Testis (tissue), 3 donors: Measurements from ENCODE around the gene ADAMTS6. TPM values are rescaled to one million over a fixed set of nuclear protein-coding genes. Genes with fewer than 3 reads are reported as not detected.

Experiments used
- DNase-seq: peaks from one replicate; pipeline ENCODE4 v3.0.0-alpha.2; 2019
- H3K27ac ChIP-seq, 2 donors: fragments of 200-600 bp; sonication (generic); one replicate each; pipeline ENCODE4 v1.5.1; 2019
- H3K27me3 ChIP-seq: fragments of 200-600 bp; sonication (generic); one replicate; pipeline ENCODE4 v1.5.1; 2019
- H3K36me3 ChIP-seq: fragments of 200-600 bp; sonication (generic); one replicate; pipeline ENCODE4 v1.5.1; 2017; ENCODE audit warnings: low read depth; ENCODE audit errors: missing control alignments
- H3K4me1 ChIP-seq: fragments of 200-600 bp; sonication (generic); one replicate; pipeline ENCODE4 v1.5.1; 2019
- H3K4me3 ChIP-seq, 2 donors: fragments of 200-600 bp; sonication (generic); one replicate each; pipeline ENCODE4 v1.5.1; 2017 to 2019
- H3K9me3 ChIP-seq: fragments of 200-600 bp; sonication (generic); one replicate; pipeline ENCODE4 v1.5.1; 2017
- CTCF ChIP-seq, 3 experiments: fragments of 450-650 bp in 2 of 3; fragments of 200-600 bp in 1 of 3; sonication (generic) in 1 of 3; IDR thresholded peaks; one replicate each; pipeline ENCODE4 v1.5.1; 2016 to 2019; ENCODE audit warnings: antibody characterized with exemption in 3 of 3, mild to moderate bottlenecking in 2 of 3, moderate library complexity in 1 of 3
- POLR2A ChIP-seq: fragments of 450-650 bp; IDR thresholded peaks from one replicate; pipeline ENCODE4 v1.6.1; 2017; ENCODE audit warnings: antibody characterized with exemption, mild to moderate bottlenecking, moderate library complexity
- WGBS, 2 donors: methylation state at CpG; one replicate each; pipeline ENCODE4 v1.1.5; 2018; 5-methylcytosine and 5-hydroxymethylcytosine counted together
- intact Hi-C: fragments of 100-400 bp; cut with DNase I; formaldehyde crosslinking; loops from one replicate; pipeline ENCODE4 v1.15.1; 2023; ENCODE audit warnings: low total_unique reads
- polyA plus RNA-seq: library from polyadenylated mRNA; stranded (reverse); fragments of 350-450 nt; fragmentation: Illumina TruSeq; extraction: RNeasy Lipid Tissue Mini Kit (QIAGEN cat#74804); gene quantifications from one replicate; pipeline ENCODE4 v1.2.3, GENCODE V29; 2014; ENCODE audit warnings: low read depth, low replicate concordance; ENCODE audit not compliant: insufficient read depth
- total RNA-seq, 2 donors: library from RNA; depleted of rRNA; stranded (reverse); fragments of >200 nt; gene quantifications; one replicate each; pipeline ENCODE4 v1.2.3, GENCODE V29; 2016

Gene ADAMTS6
- total and polyA plus RNA-seq, 3 donors from 2014 or later, result 4.1 to 43.1 (median 25.5) TPM

GRCh38 chr5:65262649-65263059 is 219.1 kb downstream of the ADAMTS6 start:
- intact Hi-C loops, result no loop called here
- no peak overlapping the region for H3K4me3 ChIP-seq
- peaks cover 8% of the 10 kb centered on the region for H3K4me1 ChIP-seq
- no peaks in the 10 kb centered on the region for H3K27me3 ChIP-seq
- DNase-seq, result peak; percentile 53
- 20 to 31% methylated on average over 6 of the region's 6 CpGs for WGBS, 2 donors
- no peaks in the 10 kb centered on the region for H3K36me3 ChIP-seq
- no peak overlapping the region for H3K27ac ChIP-seq
- TF ChIP-seq POLR2A (no peak), CTCF (IDR thresholded peaks at IDR 0.05) (no peak)
- H3K9me3 ChIP-seq, result no peaks in the 10 kb centered on the region

GRCh38 chr5:65262096-65262495 is 219.6 kb downstream of the ADAMTS6 start:
- 70 to 71% methylated on average over 3 of the region's 3 CpGs for WGBS, 2 donors
- Histone ChIP-seq H3K9me3 (no peaks in the 10 kb centered on the region), H3K27ac (no peak overlapping the region), H3K36me3 (no peaks in the 10 kb centered on the region), H3K27me3 (no peaks in the 10 kb centered on the region), H3K4me1 (peaks cover 8% of the 10 kb centered on the region), H3K4me3 (no peak overlapping the region)
- peak; percentile 21 for DNase-seq
- TF ChIP-seq CTCF (IDR thresholded peaks at IDR 0.05), result no peak
- no peak for TF ChIP-seq POLR2A
- intact Hi-C loops, result no loop called here

- no peak for DNase-seq
These were observed 220.2 kb downstream of the ADAMTS6 start for GRCh38 chr5:65261499-65261898.

GRCh38 chr5:65255294-65255693 is 226.4 kb downstream of the ADAMTS6 start:
- Histone ChIP-seq H3K27ac (no peak overlapping the region), H3K9me3 (no peaks in the 10 kb centered on the region), H3K36me3 (no peaks in the 10 kb centered on the region), H3K4me3 (no peak overlapping the region), H3K4me1 (no peaks in the 10 kb centered on the region), H3K27me3 (no peaks in the 10 kb centered on the region)
- no peak for DNase-seq
- WGBS, 2 donors, result 79 to 84% methylated on average over 3 of the region's 3 CpGs
- TF ChIP-seq CTCF (IDR thresholded peaks at IDR 0.05) (no peak), POLR2A (no peak)
- intact Hi-C loops, result no loop called here

More at GRCh38 chr5:65261499-65261898, 220.2 kb downstream of the ADAMTS6 start:
- no peak for TF ChIP-seq POLR2A
- no peak for TF ChIP-seq CTCF (IDR thresholded peaks at IDR 0.05)
- Histone ChIP-seq H3K36me3 (no peaks in the 10 kb centered on the region), H3K4me1 (peaks cover 8% of the 10 kb centered on the region), H3K9me3 (no peaks in the 10 kb centered on the region), H3K27ac (no peak overlapping the region), H3K27me3 (no peaks in the 10 kb centered on the region), H3K4me3 (no peak overlapping the region)
- intact Hi-C loops, result no loop called here
- WGBS, 2 donors, result 86 to 100% methylated on average over 1 of the region's 1 CpG

GRCh38 chr5:65252977-65253376 is 228.7 kb downstream of the ADAMTS6 start:
- H3K36me3 ChIP-seq, result no peaks in the 10 kb centered on the region
- no peaks in the 10 kb centered on the region for H3K27me3 ChIP-seq
- no peaks in the 10 kb centered on the region for H3K4me1 ChIP-seq
- H3K4me3 ChIP-seq, result no peak overlapping the region
- intact Hi-C loops, result no loop called here
- 86 to 90% methylated on average over 6 of the region's 6 CpGs for WGBS, 2 donors
- no peak overlapping the region for H3K27ac ChIP-seq
- no peak for TF ChIP-seq CTCF (IDR thresholded peaks at IDR 0.05)
- no peak for TF ChIP-seq POLR2A
- no peaks in the 10 kb centered on the region for H3K9me3 ChIP-seq
- DNase-seq, result no peak
